UCSD-AML1 (cell line): ENCODE results near the gene SOCS3.
A peak's percentile ranks its signal among the peaks of the same experiment; 100 is the strongest.

ENCODE experiments used
- DNase-seq: peaks from one replicate; lab custom pipeline; 2025; ENCODE audit not compliant: unreplicated experiment; lab: John Stamatoyannopoulos, UW

SOCS3 gene, protein sequence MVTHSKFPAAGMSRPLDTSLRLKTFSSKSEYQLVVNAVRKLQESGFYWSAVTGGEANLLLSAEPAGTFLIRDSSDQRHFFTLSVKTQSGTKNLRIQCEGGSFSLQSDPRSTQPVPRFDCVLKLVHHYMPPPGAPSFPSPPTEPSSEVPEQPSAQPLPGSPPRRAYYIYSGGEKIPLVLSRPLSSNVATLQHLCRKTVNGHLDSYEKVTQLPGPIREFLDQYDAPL

DNA sequence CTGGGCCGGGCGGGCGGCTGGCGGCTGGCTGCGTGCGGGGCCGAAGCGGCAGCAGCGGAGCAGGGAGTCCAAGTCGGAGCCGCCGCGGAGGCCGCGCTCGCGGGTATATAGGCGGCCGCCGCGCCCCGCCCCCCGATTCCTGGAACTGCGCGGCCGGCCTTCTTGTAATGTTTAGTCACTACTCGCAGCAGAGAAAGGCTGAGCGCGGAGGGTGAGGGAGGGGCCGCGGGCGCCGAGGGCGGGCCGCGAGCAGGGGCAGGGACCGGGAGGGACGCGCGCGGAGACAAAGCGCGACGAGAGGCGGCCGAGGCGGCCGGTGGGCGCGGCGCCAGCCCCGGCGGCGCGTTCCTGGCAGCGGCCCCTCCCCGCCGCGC, at the start of gene SOCS3:
TSS of gene SOCS3 (minus strand) at position 81 of the 374 bp plus-strand sequence. CDS start 982 bp downstream, outside the sequence.
- peak; percentile 96 for DNase-seq

DNA sequence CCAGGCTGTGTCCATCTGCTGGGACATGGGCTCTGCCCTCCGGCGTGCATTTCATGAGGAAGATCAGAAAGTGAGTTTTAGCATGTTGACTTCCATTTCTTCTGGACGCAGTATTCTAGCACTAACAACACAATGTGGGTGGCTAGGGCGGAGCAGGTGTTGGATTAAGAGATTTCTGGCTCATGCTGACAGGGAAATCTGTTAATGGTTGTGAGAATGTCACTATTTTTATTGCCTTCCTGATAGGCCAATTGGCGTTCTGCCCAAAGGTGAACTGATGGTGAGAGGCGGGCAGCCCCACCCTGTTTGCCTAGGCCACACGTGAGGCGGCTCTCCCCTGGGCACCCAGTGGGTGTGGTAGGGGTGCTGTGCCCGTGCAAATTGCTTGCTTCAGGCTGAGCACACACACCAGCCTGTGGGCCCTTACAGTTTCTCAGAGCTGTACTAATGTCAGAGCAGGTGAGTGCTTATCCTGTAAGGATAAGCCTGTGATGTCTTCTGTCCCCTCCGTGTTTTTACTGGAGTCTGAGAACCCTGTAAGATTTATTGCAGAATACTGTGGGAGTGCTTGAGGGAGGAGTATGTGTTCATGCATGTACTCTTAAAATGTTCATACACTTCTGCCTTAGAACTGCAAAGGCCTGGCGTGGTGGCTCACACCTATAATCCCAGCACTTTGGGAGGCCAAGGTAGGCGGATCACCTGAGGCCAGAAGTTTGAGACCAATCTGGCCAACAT, 49.5 kb upstream of the SOCS3 start:
- no peak for DNase-seq

DNA sequence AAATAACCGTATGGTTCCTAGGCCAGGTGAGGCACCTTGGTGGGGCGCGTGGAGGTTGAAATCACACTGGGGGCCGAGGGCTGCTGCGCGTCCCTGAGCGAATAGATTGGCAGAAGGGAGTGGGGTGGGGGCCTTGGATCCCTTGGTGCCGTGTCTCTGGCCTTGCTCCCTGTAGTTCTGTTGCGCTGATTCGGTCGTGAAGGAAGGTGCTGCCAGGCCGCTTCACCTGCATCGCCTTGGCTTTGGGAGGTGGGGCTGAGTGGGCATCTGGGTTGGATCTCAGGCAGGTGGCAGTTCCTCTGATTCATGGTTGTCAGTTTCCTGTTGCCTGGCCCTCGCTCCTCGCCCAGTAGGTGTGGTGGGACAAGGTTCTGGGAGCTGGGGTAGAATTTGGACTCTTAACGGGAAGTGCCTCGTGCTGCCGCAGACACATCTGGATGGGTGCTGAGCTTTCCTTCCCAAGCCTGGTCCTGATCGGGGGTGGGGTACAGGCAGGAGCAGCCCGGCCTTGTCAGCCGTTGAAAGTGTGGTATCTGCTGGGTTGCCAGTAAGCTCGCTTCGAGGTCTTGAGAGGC, 48.7 kb upstream of the SOCS3 start:
- DNase-seq = no peak

DNA sequence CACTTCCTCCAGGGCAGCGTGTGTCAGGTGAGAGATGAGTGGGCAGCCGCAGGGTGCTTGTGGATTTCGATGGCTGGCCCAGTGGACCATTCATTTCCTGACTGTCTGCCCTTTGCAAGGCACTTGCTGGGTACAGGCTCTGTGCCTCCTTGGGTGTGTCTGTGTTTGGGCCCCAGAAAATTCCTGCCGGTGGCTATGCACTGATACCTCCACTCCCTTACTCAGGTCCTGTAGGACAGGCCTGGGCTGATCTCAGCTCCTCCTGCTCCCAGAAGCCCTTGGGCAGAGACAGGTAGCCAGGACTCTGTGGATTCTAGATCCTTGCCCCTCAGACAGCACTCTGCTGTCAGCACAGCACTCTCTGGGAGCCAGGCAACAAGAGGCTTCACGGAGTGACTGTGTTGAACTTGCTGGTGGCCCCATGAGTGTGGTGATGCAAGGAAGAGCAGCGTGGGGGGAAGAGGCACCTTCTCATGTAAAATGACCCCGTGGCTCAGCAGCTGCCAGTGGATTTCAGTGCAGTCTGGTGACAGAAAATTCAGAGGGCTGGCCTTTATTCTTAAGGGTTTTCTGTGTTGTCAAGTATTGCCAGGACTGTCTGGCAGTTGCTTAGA, 47.6 kb upstream of the SOCS3 start:
- DNase-seq = no peak

DNA sequence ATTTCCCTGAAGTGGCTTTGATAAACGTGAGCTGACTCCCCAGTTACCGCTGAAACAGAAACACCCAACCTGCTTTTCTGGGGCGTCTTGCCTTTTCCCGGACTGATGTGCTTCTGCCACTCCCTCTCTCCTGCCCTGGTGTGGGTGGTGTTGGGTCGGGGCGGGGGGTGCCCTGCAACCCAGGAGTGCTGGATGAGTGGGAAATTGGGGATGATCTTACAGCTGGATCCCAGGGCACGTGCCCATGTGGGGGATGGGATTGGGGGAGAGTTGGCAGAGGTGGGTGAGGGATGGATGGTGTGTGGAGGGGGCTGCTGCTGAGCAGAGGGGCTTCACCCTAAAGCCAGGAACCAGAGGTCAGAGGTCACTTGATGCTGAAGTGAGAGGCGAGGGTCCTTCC, 47.0 kb upstream of the SOCS3 start:
- DNase-seq = no peak

DNA sequence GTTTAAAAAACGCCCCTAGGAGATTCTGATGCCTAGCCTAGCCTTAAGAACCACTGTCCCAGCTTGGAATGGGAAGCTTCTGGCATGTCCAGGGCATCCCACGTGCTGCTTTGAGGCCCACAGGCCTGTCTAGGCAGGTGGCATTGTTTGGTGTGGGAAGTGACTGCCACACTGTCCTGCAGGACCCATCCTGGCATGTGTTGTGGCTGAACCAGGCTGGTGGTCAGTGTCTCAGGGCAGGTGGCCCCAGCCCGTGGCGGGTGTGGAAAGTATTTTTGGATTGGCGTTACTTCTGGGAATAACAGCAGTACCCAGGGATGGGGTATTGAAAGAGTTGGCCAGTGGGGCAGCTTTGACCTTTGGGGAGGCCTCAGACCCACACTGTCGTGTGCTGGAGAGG, 46.5 kb upstream of the SOCS3 start:
- no peak for DNase-seq

DNA sequence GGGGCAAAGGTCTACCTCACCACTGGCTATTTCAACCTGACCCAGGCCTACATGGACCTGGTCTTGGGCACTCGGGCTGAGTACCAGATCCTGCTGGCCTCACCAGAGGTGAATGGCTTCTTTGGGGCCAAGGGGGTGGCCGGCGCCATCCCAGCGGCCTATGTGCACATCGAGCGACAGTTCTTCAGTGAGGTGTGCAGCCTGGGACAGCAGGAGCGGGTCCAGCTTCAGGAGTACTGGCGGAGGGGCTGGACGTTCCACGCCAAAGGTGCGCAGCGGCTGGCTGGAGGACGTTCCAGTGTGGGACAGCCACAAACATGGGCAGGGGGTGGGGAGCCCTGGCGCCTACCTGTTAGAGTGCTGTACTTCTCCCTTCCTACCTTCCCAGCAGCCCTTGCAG, 43.9 kb upstream of the SOCS3 start:
- DNase-seq = no peak

DNA sequence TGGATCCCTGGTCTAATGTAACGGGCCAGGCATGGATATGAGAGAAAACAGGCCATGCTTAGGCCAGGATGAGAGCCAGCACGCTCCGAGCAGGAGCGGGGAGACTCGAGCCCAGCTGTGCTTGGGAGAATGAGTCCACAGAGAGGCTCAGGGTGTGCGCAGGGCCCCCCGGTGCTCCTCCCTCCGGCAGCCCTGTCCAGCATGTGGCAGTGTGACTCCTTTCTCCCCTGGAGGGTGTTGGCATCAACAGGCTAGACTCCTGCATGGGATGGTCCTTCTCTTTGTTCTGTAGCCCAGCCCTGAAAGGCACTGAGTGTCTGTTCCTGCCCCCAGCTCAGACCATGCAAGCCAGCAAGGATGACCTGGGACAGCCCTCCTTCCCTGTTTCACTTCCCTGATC, 42.0 kb upstream of the SOCS3 start:
- DNase-seq = no peak

DNA sequence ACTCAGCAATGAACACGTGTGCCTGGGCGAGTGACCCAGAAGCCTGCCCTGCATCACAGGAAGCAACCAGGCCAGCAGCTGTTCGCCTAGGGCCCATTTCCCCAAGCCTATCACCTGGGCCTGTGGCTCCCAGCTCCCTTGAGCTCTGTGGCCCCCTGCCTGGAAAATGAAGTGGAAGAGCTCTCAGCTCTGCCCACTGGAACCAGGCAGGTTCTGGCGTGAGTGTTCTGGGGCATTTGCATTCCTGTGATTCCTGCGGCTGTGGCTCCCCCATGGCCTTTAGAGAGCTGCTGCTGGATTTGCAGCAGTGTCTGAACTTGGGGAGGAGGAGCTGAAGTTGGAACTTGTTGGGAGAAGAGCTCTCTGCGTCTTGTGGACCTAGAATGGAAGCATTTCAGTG, 41.4 kb upstream of the SOCS3 start:
- no peak for DNase-seq

DNA sequence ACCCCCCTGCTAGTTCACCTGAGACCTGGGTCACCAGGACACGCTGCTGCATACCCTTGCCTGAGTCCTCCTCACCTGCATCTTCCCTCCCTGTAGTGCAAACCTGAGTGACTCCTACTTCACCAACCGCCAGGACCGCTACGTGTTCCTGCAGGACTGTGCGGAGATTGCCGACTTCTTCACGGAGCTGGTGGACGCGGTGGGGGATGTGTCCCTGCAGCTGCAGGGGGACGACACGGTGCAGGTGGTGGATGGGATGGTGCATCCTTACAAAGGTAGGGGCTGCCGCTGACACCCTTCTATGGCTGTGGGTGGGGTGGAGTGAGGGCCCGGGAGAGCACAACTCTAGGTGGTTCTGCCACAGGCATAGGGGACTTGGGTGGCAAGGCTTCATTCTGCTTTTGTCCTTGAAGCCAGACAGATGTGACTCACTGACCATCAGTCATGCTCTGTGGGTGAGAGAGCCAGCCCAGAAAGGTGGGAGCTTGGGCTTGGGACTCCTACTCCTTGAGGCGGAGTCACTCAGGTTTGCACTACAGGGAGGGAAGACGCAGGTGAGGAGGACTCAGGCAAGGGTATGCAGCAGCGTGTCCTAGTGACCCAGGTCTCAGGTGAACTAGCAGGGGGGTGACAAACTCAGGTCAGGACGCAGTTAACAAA, 40.8 kb upstream of the SOCS3 start:
- DNase-seq = no peak

DNA sequence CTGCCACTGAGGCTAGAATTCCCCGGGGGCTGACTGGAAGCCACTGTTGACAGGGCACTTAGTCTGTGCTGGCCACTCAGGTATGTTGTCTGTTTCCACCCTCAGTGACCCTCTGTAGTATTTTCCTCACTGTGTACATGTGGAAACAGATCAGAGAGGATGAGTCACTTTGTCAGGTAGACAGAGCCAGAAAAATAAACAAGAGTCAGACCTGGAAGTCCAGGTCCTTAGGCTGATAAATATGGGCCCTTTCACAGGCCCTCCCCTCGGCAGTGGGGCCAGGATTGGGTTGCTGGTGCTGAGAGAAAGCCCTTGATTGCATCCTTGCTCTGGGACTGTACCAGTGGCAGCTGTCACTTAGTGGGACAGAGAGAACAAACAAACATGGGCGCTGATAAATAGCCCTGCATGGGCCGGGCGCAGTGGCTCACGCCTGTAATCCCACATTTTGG, 39.8 kb upstream of the SOCS3 start:
- no peak for DNase-seq

DNA sequence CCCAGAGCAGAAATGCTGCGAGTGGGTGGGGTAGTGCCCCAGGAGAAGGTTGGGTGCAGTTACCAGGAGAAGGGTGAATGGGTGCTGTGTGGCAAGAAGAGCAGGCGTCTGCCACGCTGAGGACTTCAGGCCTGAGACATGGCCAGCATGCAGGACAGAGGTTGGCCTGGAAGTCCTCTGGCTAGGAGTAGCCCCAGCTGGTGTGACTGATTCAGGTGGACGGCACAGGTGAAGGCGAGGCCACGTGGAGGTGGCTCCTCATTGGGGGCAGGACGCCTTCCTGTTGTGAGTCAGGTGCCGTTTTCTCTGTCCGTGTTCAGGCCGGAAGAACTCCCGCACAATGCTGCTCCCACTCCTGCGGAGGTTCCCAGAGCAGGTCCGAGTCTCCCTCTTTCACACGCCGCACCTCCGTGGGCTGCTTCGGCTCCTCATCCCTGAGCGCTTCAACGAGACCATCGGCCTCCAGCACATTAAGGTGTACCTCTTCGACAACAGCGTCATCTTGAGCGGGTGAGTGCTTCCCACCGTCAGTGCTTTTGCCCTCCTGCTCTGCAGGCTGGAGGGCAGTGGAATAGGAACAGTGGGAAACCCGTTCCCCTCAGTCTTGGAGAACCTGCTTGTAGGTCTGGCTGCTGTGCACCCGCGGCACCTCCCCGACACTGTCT, 39.3 kb upstream of the SOCS3 start:
- no peak for DNase-seq

DNA sequence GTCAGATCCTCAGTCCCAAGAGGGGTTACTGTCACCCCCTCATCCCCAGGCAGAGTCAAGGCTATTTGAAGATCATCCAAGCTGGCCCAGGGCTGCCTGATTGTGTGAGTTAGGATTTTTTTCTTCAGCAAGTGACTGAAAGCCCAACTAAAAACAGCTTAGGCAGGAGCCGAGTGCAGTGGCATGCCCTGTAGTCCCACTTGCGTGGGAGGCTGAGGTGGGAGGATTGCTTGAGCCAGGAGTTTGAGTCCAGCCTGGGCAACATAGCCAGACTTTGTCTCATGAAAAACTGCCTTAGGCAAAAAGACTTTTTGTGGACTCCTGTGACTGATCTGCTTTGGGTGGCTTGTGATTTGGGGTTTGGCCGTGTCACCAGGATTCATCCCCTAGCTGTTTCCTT, 38.5 kb upstream of the SOCS3 start:
- no peak for DNase-seq

DNA sequence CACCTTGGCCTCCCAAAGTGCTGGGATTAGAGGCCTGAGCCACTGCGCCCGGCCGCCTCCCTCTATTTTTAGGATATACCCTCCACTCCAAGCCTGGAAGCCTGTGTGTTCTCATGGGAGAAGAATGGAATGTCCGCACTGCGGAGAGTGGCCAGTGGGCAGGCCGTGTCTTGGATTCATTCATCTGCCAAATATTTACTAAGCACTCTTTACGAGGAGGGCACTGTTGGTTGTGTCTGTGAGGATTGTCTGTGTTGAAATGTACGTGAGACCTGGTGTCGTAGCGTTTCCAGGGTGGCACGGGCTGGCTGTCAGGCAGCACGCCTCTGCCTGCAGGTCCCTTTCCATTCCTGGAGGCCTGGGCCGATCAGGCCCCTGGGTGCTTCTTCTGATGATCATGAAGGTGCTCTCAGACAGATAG, 37.8 kb upstream of the SOCS3 start:
- no peak for DNase-seq

DNA sequence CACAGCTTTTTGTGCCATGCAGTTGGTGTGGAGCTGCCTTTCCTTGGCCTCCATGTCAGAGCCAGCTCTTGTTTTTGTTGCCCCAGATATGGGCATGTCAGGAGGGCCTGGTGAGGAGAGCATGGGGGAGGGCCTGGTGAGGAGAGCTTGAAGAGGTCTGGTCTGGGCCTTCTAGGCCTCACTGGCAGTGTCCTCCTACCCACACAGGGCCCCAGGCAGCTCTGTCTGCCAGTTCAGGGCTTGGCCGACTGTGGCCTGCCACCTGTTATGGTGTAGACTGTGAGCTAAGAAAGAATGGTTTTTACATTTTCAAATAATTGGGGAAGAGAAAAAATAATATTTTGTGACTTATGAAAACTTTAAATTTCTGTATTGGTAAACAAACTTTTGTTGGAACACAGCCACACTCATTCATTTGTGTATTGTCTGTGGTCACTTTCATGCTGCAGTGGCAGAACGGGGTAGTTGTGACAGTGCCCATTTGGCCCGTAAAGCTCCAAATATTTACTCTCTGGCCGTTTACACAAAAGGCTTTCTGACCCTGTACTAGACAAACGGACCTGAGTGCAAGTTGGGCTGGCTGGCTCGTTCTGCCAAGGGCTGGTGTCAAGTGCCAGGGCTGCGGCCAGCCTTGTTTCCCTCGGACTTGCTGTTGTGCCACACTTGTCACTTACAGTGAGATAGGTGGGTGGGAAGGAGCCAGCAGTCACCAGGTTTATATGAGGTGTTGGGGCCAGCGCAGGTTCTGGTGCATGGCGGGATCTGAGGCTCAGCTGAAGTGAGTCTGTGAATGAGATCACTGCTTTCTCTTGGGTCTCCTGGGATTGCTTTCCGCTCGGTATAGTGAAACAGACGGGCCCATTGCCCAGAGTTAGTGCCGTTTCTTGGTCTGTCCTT, 36.8 kb upstream of the SOCS3 start:
- DNase-seq = no peak

DNA sequence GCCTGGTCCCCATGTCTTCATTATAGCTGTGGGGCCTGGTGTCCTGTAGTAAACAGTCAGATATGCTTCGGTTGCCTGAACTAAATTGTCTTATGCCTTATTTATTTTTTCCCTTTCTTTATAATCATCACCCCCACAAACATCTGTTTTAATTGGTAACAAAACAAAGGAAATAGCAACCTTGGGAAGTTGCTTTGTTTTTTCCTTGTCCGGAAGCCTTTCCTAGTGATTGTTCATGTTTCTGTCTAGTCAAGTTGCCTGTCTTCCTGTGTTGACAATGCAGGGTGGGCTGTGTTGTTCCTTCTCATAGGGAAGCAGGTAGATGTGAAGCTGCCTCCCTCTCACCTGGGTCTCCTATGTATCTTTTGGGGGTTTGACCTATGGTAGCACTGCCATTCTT, 35.3 kb upstream of the SOCS3 start:
- DNase-seq = no peak

DNA sequence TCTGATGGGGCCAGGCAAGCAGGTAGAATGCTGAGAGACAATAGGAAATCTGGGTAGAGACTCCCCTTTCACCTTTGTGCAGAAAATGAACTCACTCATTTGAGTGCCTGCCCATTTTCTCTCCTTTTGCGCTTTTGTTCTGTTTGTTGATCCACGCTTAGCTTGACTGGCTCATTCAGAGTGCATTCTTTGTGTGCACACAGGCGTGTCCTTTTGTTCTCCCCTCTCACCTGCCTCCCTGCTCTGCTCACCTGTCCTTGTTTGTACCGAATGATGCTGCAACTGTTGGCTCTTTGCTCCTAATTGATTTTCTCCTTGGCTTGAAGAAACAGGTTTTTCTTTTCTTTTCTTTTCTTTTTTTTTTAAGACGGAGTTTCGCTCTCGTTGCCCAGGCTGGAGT, 34.3 kb upstream of the SOCS3 start:
- no peak for DNase-seq

DNA sequence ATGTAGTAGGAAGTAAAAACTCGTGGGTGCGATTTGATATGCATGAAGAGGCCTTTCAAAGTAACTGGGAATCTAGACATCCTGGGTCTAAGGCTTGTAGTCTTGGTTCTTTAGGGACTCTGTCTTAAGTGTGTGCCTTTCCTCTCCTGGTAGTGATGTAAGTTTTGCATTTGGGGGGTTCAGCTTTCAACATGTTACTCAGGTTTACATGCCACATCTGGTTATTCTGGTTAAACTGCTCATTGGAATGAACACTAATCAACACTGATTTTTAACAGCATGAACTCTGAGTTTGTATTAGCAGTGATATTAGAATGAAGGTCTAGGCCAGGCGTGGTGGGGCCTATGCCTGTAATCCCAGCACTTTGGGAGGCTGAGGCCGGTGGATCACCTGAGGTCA, 33.7 kb upstream of the SOCS3 start:
- no peak for DNase-seq

DNA sequence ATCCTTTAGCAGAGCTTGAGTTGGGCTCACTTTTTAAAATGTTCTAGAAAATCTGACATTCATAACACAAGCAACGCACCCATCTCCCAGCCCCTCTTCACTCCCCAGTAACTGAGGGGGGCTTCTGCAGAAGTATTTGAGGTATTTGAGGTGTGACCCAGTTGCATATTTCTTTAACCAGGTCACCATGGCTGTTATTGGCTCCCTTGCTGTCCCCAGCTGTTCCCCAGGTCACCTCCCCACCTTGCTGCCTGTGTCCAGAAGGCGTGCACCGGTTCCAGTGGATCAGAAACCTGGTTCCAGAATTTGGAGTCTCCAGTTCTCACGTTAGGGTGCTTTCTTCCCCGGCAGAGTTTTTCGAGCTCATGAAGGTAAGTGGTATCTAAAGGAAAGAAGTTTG, 32.4 kb upstream of the SOCS3 start:
- no peak for DNase-seq

DNA sequence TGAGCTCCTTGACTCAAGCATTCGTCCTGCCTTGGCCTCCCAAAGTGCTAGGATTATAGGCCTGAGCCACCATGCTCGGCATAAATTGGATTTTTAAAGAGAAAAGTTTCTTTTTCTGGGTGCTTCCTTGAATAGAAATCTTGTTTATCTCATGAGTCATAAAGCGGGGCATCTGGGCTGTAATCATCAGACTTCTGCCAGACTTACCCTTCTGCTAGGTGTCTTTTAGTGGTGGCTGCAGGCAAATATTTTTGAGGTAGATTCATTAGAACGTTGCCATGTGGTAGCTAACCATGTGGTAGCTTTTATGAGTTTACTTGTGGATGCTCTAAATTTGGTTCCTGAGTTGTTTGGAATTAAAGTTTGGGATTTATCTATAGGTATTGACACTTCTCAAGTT, 32.0 kb upstream of the SOCS3 start:
- no peak for DNase-seq
